ENCODE results near the gene POM121. TPM values are rescaled to one million over a fixed set of nuclear protein-coding genes. Genes with fewer than 3 reads are reported as not detected.
A peak's percentile ranks its signal among the peaks of the same experiment; 100 is the strongest.
"Not testable (repeated sequence)": the region's sequence is repeated elsewhere in the genome, so short reads cannot be mapped to it uniquely, and the experiment has no call there.

The POM121 gene
- polyA plus RNA-seq, 3 donors: 3.4 to 18.8 (median 5.1) TPM

DNA sequence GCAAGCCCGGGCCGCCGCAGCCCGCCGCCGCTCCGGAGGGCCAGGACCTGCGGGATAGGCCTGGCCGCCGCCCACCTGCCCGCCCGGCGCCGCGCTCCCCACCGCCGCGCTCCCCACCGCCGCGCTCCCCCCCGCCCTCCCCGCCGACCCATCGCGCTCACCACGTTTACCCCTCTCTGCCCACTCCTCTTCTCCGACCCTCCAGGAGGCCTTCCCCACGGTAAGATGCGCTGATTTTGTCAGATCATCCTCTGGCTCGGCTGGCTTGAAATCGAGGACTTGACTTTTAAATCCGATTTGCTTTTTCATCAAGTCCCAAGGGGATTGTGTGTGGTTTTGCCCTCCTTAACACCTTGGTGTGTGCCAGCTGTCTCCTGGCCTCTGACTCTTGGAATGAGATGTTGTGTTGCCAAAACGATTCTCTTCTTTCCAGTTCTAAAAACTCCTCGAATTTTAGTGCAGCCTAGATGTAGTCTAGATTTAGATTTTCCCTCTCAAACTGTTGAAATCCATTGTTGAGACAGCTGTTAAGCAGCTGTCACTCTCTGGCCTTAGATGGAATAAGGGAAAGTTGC, 738 bp downstream of the POM121 start:
- Mint-ChIP-seq H3K4me3 (peak overlapping the region; percentile 90 to 91), H3K4me1 (peaks cover 13% of the 10 kb centered on the region), H3K9me3 (peaks cover 0 to 2% (median 0%) of the 10 kb centered on the region in 7 donors), H3K36me3 (peaks cover 50 to 57% of the 10 kb centered on the region in 2 donors), H3K27ac (peak overlapping the region; percentile 87 to 99 (median 94)), H3K27me3 (ENCODE audit: low read depth in 3 of 3) (peaks cover 0 to 2% (median 2%) of the 10 kb centered on the region in 3 donors)
- Histone ChIP-seq H3K27ac (ENCODE audit: low read depth in 1 of 2, low read length in 2 of 2) (peak overlapping the region; percentile 78 to 95), H3K4me2 (replicated peaks; ENCODE audit: extremely low read depth, low read length, poor library complexity, severe bottlenecking) (peak overlapping the region; percentile 91), H3K36me3 (replicated peaks in 1 of 2; ENCODE audit: control insufficient read depth in 1 of 2, insufficient read depth in 2 of 2, low read length in 2 of 2) (peaks cover 34 to 52% of the 10 kb centered on the region in 2 donors), H3K4me1 (ENCODE audit: control insufficient read depth in 1 of 2, insufficient read depth in 2 of 2, low read length in 2 of 2) (peaks cover 14 to 17% of the 10 kb centered on the region in 2 donors), H3K27me3 (ENCODE audit: control insufficient read depth in 2 of 2, insufficient read depth in 2 of 2, low read length in 2 of 2) (no peaks in the 10 kb centered on the region), H2AFZ (ENCODE audit: insufficient read depth, low read depth, low read length, poor library complexity, severe bottlenecking) (peak overlapping the region; percentile 93), H3K79me2 (ENCODE audit: insufficient read depth, low read length) (peaks cover 51% of the 10 kb centered on the region), H3K4me3 (replicated peaks in 1 of 3; ENCODE audit: low read depth in 2 of 3, low read length in 3 of 3) (peak overlapping the region; percentile 77 to 95 (median 86)), H3K9me3 (replicated peaks in 1 of 2; ENCODE audit: control insufficient read depth in 1 of 2, insufficient read depth in 1 of 2, low read length in 2 of 2) (no peaks in the 10 kb centered on the region), H3K9ac (ENCODE audit: insufficient read depth, low read length, poor library complexity, severe bottlenecking) (peak overlapping the region; percentile 89), H4K20me1 (ENCODE audit: insufficient read depth, low read length) (no peaks in the 10 kb centered on the region)
- DNase-seq: no peak
- intact Hi-C loops (cut with micrococcal nuclease): loop anchor here (5.0 to 10.0 kb wide), 2 partner anchors 98 to 759 kb away; partner anchors contain the start of genes BUD23 (in 1 of the 2), DNAJC30 (in 1 of the 2) and TYW1B (in 1 of the 2)
- WGBS (ENCODE audit: insufficient coverage): 2% methylated on average over 10 of the region's 35 CpGs
- TF ChIP-seq, protein P1, sequence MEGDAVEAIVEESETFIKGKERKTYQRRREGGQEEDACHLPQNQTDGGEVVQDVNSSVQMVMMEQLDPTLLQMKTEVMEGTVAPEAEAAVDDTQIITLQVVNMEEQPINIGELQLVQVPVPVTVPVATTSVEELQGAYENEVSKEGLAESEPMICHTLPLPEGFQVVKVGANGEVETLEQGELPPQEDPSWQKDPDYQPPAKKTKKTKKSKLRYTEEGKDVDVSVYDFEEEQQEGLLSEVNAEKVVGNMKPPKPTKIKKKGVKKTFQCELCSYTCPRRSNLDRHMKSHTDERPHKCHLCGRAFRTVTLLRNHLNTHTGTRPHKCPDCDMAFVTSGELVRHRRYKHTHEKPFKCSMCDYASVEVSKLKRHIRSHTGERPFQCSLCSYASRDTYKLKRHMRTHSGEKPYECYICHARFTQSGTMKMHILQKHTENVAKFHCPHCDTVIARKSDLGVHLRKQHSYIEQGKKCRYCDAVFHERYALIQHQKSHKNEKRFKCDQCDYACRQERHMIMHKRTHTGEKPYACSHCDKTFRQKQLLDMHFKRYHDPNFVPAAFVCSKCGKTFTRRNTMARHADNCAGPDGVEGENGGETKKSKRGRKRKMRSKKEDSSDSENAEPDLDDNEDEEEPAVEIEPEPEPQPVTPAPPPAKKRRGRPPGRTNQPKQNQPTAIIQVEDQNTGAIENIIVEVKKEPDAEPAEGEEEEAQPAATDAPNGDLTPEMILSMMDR (IDR thresholded peaks at IDR 0.05): no peak

- not testable (repeated sequence) for H4K20me1 ChIP-seq (ENCODE audit: insufficient read depth, low read length); H3K27ac ChIP-seq (ENCODE audit: low read depth in 1 of 2, low read length in 2 of 2); H3K27me3 ChIP-seq (ENCODE audit: control insufficient read depth in 2 of 2, insufficient read depth in 2 of 2, low read length in 2 of 2); H3K4me2 ChIP-seq (replicated peaks; ENCODE audit: extremely low read depth, low read length, poor library complexity, severe bottlenecking); DNase-seq; H3K4me3 Mint-ChIP-seq; H3K9me3 Mint-ChIP-seq; H2AFZ ChIP-seq (ENCODE audit: insufficient read depth, low read depth, low read length, poor library complexity, severe bottlenecking); H3K4me3 ChIP-seq (replicated peaks in 1 of 3; ENCODE audit: low read depth in 2 of 3, low read length in 3 of 3); H3K27me3 Mint-ChIP-seq (ENCODE audit: low read depth in 3 of 3); H3K27ac Mint-ChIP-seq; H3K9me3 ChIP-seq (replicated peaks in 1 of 2; ENCODE audit: control insufficient read depth in 1 of 2, insufficient read depth in 1 of 2, low read length in 2 of 2); H3K9ac ChIP-seq (ENCODE audit: insufficient read depth, low read length, poor library complexity, severe bottlenecking)
- intact Hi-C loops (cut with micrococcal nuclease): loop anchor here (5.0 to 10.0 kb wide), 2 partner anchors 100 to 757 kb away; partner anchors contain the start of genes BUD23 (in 1 of the 2), DNAJC30 (in 1 of the 2) and TYW1B (in 1 of the 2)
- Histone ChIP-seq H3K36me3 (replicated peaks in 1 of 2; ENCODE audit: control insufficient read depth in 1 of 2, insufficient read depth in 2 of 2, low read length in 2 of 2) (peaks cover 47 to 57% of the 10 kb centered on the region in 2 donors), H3K4me1 (ENCODE audit: control insufficient read depth in 1 of 2, insufficient read depth in 2 of 2, low read length in 2 of 2) (peaks cover 14 to 17% of the 10 kb centered on the region in 2 donors), H3K79me2 (ENCODE audit: insufficient read depth, low read length) (peaks cover 35% of the 10 kb centered on the region)
- WGBS (ENCODE audit: insufficient coverage): 100% methylated on average over 5 of the region's 6 CpGs
- peaks cover 12% of the 10 kb centered on the region for H3K4me1 Mint-ChIP-seq
- peaks cover 52 to 63% of the 10 kb centered on the region in 2 donors for H3K36me3 Mint-ChIP-seq
Observed at GRCh38 chr7:72927791-72928190, 2.9 kb downstream of the POM121 start.

DNA sequence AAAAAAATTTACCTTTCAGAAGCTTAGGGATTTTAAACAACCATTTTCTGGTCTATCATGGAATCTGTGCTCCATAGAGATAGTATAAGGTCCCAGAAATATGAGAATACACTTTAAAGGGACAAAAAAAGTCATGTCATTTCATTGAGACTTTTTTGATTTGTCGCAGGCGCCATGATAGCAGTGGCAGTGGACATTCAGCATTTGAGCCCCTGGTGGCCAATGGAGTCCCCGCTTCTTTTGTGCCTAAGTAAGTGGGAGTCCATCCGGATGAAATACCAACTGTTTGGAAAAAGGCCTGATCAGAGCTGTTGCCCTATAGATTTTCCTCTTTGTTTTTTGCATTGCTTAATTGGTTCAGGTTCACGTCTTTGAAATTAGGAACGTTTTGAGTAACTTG, 3.3 kb downstream of the POM121 start:
- WGBS (ENCODE audit: insufficient coverage): 100% methylated on average over 4 of the region's 6 CpGs
- not testable (repeated sequence) for H3K9me3 ChIP-seq (replicated peaks in 1 of 2; ENCODE audit: control insufficient read depth in 1 of 2, insufficient read depth in 1 of 2, low read length in 2 of 2); H3K4me2 ChIP-seq (replicated peaks; ENCODE audit: extremely low read depth, low read length, poor library complexity, severe bottlenecking); H4K20me1 ChIP-seq (ENCODE audit: insufficient read depth, low read length); H3K27me3 ChIP-seq (ENCODE audit: control insufficient read depth in 2 of 2, insufficient read depth in 2 of 2, low read length in 2 of 2); H3K4me3 Mint-ChIP-seq; DNase-seq; H3K27ac ChIP-seq (ENCODE audit: low read depth in 1 of 2, low read length in 2 of 2); H3K27me3 Mint-ChIP-seq (ENCODE audit: low read depth in 3 of 3); H3K4me3 ChIP-seq (replicated peaks in 1 of 3; ENCODE audit: low read depth in 2 of 3, low read length in 3 of 3); H3K9me3 Mint-ChIP-seq; H3K9ac ChIP-seq (ENCODE audit: insufficient read depth, low read length, poor library complexity, severe bottlenecking); H2AFZ ChIP-seq (ENCODE audit: insufficient read depth, low read depth, low read length, poor library complexity, severe bottlenecking)
- intact Hi-C loops (cut with micrococcal nuclease): loop anchor here (5.0 to 10.0 kb wide), 2 partner anchors 101 to 757 kb away; partner anchors contain the start of genes BUD23 (in 1 of the 2), DNAJC30 (in 1 of the 2) and TYW1B (in 1 of the 2)
- Histone ChIP-seq H3K36me3 (replicated peaks in 1 of 2; ENCODE audit: control insufficient read depth in 1 of 2, insufficient read depth in 2 of 2, low read length in 2 of 2) (peaks cover 47 to 57% of the 10 kb centered on the region in 2 donors), H3K4me1 (ENCODE audit: control insufficient read depth in 1 of 2, insufficient read depth in 2 of 2, low read length in 2 of 2) (peaks cover 14 to 17% of the 10 kb centered on the region in 2 donors), H3K79me2 (ENCODE audit: insufficient read depth, low read length) (peaks cover 33% of the 10 kb centered on the region)
- Mint-ChIP-seq H3K36me3 (peaks cover 52 to 62% of the 10 kb centered on the region in 2 donors), H3K4me1 (peaks cover 10% of the 10 kb centered on the region), H3K27ac (peak overlapping the region in 1 of 7 donors; percentile 63)
